Suprapubic skin (tissue), 3 donors: ENCODE results near the gene DPM1.

Source experiments
- POLR2A ChIP-seq, 2 donors: fragments of 450-650 bp; IDR thresholded peaks; one replicate each; pipeline ENCODE4 v1.6.1; 2017; ENCODE audit warnings: antibody characterized with exemption in 2 of 2, mild to moderate bottlenecking in 2 of 2, moderate library complexity in 2 of 2
- TF ChIP-seq, protein P1 (sequence below), 2 donors: fragments of 200-600 bp in 1 of 2; fragments of 450-650 bp in 1 of 2; sonication (generic) in 1 of 2; IDR thresholded peaks; one replicate each; pipeline ENCODE4 v1.5.1; 2016 to 2019; ENCODE audit warnings: antibody characterized with exemption in 2 of 2, mild to moderate bottlenecking in 1 of 2, moderate library complexity in 1 of 2

DNA sequence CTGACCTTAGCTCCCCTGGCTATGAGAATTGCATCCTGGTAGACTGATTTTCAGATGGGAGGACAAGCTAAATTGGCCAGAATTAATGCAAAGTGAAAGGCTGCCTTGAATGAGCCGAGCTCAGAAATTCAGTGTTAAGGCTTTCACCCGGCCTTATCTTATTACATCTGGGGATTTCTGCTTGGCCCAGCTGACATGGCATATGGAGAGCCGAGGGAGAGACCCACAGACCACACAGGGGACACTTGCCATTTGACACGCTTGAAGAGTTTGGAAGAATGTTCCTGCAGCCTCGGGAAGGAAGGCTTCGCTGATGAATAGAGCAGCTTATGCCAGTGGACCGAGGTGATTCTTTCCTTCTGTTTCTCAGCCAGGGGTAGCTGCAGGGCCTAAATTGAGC lies 9.3 kb upstream of the DPM1 start:
- TF ChIP-seq, protein P1, sequence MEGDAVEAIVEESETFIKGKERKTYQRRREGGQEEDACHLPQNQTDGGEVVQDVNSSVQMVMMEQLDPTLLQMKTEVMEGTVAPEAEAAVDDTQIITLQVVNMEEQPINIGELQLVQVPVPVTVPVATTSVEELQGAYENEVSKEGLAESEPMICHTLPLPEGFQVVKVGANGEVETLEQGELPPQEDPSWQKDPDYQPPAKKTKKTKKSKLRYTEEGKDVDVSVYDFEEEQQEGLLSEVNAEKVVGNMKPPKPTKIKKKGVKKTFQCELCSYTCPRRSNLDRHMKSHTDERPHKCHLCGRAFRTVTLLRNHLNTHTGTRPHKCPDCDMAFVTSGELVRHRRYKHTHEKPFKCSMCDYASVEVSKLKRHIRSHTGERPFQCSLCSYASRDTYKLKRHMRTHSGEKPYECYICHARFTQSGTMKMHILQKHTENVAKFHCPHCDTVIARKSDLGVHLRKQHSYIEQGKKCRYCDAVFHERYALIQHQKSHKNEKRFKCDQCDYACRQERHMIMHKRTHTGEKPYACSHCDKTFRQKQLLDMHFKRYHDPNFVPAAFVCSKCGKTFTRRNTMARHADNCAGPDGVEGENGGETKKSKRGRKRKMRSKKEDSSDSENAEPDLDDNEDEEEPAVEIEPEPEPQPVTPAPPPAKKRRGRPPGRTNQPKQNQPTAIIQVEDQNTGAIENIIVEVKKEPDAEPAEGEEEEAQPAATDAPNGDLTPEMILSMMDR (IDR thresholded peaks at IDR 0.05) = no peak
- no peak for TF ChIP-seq POLR2A (IDR thresholded peaks at IDR 0.05)
